ENCODE results near the gene ZNF879. TPM values are rescaled to one million over a fixed set of nuclear protein-coding genes. Genes with fewer than 3 reads are reported as not detected.

Gene ZNF879
- 4.8 and 7.2 TPM in 2 replicates for total RNA-seq (ENCODE audit: low replicate concordance)
- long read RNA-seq, transcript ZNF879-201 (5 exons, 3,304 nt), result major isoform, 18 of 21 reads
- long read RNA-seq, partial matches to known transcripts, result 2 of 21 reads
- long read RNA-seq, other reads (novel, unspliced or antisense), result 1 of 21 reads

DNA sequence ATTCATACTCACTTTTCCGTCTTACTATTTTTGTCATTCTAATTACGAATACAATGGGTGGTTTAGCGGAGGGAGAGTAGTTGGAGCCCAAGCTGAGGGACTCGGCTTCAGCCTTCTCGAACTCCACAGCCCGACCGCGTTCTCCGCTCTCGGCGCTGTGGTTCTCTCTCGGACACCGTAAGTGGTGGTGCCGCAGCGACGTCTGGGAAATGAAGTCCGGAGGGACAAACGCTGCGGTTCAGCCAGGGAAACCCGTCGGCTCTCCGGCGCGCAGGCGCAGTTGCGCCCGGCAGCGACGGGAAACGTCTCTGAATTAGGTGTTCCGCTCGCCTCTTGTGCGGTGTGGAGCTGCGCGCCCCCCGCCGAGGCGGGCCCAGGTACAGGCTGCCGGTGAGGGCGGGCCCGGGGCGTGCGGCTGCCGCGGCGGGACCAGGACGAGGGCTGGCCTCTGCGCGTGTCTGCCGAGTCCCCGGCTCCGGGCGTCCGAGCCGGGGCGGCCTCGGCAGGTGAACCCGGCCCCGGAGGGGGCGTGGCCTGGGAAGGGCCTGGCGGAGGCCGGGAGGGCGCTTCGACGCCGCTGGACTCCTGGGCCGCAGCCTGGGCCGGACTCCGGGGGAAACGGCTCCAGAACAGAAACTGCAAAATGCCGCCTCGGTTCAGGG is at the start of gene ZNF879:
Gene ZNF879 (plus strand): TSS at position 277 of the 662 bp plus-strand sequence. CDS start 1,201 bp downstream, outside the sequence.
- Mint-ChIP-seq H3K27me3 (peaks cover 3% of the 10 kb centered on the region), H3K36me3 (peaks cover 23% of the 10 kb centered on the region), H3K4me3 (peak within 1 kb of the TSS; percentile 97), H3K27ac (peak within 1 kb of the TSS; percentile 81), H3K4me1 (ENCODE audit: unreplicated experiment) (peaks cover 4% of the 10 kb centered on the region), H3K9me3 (peaks cover 19% of the 10 kb centered on the region)
- DNase-seq (ENCODE audit: extremely low spot score, unreplicated experiment), result peak; percentile 94
- TF ChIP-seq, protein P1, sequence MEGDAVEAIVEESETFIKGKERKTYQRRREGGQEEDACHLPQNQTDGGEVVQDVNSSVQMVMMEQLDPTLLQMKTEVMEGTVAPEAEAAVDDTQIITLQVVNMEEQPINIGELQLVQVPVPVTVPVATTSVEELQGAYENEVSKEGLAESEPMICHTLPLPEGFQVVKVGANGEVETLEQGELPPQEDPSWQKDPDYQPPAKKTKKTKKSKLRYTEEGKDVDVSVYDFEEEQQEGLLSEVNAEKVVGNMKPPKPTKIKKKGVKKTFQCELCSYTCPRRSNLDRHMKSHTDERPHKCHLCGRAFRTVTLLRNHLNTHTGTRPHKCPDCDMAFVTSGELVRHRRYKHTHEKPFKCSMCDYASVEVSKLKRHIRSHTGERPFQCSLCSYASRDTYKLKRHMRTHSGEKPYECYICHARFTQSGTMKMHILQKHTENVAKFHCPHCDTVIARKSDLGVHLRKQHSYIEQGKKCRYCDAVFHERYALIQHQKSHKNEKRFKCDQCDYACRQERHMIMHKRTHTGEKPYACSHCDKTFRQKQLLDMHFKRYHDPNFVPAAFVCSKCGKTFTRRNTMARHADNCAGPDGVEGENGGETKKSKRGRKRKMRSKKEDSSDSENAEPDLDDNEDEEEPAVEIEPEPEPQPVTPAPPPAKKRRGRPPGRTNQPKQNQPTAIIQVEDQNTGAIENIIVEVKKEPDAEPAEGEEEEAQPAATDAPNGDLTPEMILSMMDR (conservative IDR thresholded peaks at IDR 0.05), result no peak

DNA sequence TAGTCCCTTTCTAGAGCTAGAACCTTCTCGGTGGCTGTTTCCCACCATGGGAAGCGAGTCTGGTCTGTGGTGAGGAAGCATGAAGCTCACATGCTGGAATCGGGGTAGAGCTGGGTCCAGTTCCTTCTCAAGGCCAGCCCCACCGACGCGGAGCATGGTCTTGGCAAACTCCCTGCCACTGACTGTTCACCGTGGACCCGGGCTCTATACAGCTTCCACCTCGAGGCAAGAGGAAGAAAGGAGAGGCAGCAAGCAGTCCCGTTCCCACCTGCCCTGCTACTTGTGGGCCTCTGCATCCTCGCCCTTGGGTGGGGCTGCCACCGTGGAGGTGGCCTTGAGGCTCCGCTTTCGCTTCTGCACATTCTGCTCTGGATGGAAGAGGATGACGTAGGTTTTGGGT is 42.2 kb upstream of the ZNF879 start:
- no peak overlapping the region for H3K4me3 Mint-ChIP-seq
- no peaks in the 10 kb centered on the region for H3K36me3 Mint-ChIP-seq
- DNase-seq (ENCODE audit: extremely low spot score, unreplicated experiment), result no peak
- no peaks in the 10 kb centered on the region for H3K4me1 Mint-ChIP-seq (ENCODE audit: unreplicated experiment)
- TF ChIP-seq, protein P1 (conservative IDR thresholded peaks at IDR 0.05), result no peak
- no peak overlapping the region for H3K27ac Mint-ChIP-seq
- H3K9me3 Mint-ChIP-seq, result peaks cover 19% of the 10 kb centered on the region
- H3K27me3 Mint-ChIP-seq, result no peaks in the 10 kb centered on the region

DNA sequence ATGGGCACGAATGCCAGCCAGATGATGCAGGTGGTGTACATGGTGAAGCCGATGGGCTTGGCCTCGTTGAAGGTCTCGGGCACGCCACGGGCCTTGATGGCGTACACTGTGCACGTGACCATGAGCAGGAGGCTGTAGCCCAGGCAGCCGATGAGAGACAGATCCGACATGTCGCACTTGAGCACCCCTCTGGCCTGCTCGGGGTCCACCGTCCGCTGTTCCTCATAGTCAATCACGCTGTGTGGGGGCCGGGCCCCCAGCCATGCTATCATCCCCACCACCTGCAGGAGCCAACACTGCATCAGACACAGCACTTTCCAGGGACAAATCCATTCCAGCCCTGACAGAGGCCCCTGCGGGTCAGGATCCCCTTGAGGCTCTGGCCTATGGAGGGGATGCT is 40.7 kb upstream of the ZNF879 start:
- Mint-ChIP-seq H3K27ac (no peak overlapping the region), H3K4me3 (no peak overlapping the region), H3K36me3 (no peaks in the 10 kb centered on the region), H3K9me3 (peaks cover 11% of the 10 kb centered on the region), H3K4me1 (ENCODE audit: unreplicated experiment) (no peaks in the 10 kb centered on the region), H3K27me3 (no peaks in the 10 kb centered on the region)
- no peak for DNase-seq (ENCODE audit: extremely low spot score, unreplicated experiment)
- TF ChIP-seq, protein P1 (conservative IDR thresholded peaks at IDR 0.05), result no peak

DNA sequence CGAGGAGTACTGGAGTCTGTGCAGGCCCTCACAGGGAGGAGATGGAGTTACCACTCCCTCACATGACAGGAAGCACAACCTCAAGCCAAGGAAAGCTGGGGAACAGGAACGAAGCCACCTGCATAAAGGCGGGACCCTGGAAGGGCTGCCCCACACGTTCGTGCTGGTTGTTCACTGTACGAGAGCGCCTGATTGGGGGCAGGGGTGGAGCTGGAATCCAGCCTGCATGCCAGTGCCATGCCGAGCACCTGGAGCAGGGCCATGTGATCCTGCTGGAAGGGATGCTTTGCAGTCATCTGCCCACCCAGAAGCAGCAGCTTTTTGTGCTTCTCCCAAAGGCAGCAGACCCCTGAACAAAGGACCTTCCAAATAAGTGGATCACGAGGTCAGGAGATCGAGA is 39.9 kb upstream of the ZNF879 start:
- no peaks in the 10 kb centered on the region for H3K36me3 Mint-ChIP-seq
- no peak overlapping the region for H3K4me3 Mint-ChIP-seq
- H3K9me3 Mint-ChIP-seq, result peaks cover 9% of the 10 kb centered on the region
- no peaks in the 10 kb centered on the region for H3K27me3 Mint-ChIP-seq
- TF ChIP-seq, protein P1 (conservative IDR thresholded peaks at IDR 0.05), result no peak
- H3K27ac Mint-ChIP-seq, result no peak overlapping the region
- no peaks in the 10 kb centered on the region for H3K4me1 Mint-ChIP-seq (ENCODE audit: unreplicated experiment)
- no peak for DNase-seq (ENCODE audit: extremely low spot score, unreplicated experiment)

DNA sequence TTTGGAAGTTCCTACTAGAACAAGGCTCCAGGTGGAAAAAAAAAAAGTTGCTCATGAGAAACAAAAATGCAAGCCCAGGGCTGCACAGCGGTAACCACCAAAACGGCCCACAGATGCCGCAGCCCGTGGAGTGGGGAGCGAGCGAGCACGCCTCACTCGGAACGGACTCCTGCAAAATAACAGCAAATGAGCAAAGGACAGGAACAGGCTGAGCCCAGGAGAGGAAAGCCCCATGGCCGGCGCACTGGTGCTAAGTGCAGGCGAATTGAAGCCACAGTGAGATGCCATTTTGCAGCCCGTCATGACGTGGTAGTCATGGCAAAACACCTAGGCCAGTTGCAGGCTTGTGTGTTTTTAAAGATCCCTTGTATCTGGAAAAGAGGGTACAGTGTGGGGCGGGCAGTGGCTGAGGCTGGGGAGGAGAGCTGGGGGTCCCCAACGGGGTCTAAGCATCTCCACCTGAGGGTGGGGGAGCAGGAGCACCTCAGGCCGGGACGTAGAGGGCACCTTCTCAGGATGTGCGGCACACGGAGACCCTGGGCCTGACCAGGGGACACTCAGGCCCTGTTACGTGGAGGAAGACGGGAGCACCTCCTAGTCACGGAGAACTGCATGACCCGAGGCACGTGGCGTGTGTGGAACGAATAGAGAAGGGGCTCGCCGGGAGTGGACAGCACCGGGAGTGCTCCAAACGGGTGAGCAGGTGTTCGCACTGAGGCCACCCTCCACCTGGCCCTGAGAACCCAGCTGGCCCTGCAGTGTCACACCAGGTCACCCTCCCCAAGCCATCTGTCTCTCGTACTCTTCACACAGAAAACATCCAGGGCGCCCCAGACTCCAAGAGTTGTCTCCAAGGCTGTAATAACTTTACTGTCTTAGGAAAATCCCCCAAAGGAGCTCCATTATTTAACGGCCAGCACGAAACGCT is 39.2 kb upstream of the ZNF879 start:
- H3K4me3 Mint-ChIP-seq, result no peak overlapping the region
- DNase-seq (ENCODE audit: extremely low spot score, unreplicated experiment), result no peak
- H3K9me3 Mint-ChIP-seq, result peaks cover 8% of the 10 kb centered on the region
- no peaks in the 10 kb centered on the region for H3K4me1 Mint-ChIP-seq (ENCODE audit: unreplicated experiment)
- no peak overlapping the region for H3K27ac Mint-ChIP-seq
- H3K27me3 Mint-ChIP-seq, result no peaks in the 10 kb centered on the region
- TF ChIP-seq, protein P1 (conservative IDR thresholded peaks at IDR 0.05), result no peak
- no peaks in the 10 kb centered on the region for H3K36me3 Mint-ChIP-seq

All from type B pancreatic cell (in vitro differentiated cells).